Measurements from ENCODE around the gene FAM221A.
A peak's percentile ranks its signal among the peaks of the same experiment; 100 is the strongest.
"Not testable (repeated sequence)": the region's sequence is repeated elsewhere in the genome, so short reads cannot be mapped to it uniquely, and the experiment has no call there.

Gene FAM221A, protein sequence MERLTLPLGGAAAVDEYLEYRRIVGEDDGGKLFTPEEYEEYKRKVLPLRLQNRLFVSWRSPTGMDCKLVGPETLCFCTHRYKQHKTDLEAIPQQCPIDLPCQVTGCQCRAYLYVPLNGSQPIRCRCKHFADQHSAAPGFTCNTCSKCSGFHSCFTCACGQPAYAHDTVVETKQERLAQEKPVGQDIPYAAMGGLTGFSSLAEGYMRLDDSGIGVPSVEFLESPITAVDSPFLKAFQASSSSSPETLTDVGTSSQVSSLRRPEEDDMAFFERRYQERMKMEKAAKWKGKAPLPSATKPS

DNA sequence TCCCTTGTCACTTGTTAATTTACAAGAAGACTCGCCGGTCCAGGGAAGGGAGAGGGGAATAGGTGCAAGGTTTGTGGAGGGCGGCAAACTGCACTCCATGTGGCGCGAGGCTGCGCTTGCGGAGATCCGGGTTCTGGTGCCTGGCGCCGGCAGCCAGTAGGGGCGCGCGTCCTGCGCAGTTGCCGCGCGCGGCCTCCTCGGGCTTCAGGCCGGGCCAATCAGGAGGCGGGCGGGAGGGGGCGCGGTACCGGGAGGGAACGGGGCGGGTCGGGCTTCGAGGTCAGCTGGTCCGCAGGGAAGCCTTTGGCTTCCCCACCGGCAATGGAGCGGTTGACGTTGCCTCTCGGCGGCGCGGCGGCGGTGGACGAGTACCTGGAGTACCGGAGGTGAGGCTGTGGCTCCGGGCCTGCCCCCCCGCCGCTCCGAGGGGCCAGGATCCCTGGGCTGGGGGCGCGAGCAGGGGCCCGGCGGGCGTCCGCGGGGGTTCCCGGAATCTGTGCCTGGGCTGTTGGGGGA, at the start of gene FAM221A:
TSS of gene FAM221A (plus strand) at position 302 of the 516 bp plus-strand sequence. CDS start at position 322, 20 bp downstream.
- peak; percentile 68 to 84 for DNase-seq (ENCODE audit: low read depth in 2 of 2)

DNA sequence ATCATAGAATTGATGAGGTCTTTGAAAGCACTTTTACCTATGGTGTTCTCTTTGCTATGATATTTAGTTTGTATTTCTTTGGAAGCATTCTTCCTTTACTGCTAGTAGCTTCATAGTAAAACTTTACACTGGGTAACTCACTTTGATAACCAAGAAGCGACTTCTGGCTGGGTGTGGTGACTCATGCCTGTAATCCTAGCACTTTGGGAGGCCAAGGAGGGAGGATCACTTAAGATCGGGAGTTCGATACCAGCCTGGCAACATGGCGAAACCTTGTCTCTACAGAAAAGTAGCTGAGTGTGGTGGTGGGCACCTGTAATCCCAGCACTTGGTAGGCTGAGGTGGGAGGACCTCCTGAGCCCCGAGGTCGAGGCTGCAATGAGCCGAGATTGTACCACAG, 46.6 kb upstream of the FAM221A start:
- no peak for DNase-seq (ENCODE audit: low read depth in 2 of 2)

DNA sequence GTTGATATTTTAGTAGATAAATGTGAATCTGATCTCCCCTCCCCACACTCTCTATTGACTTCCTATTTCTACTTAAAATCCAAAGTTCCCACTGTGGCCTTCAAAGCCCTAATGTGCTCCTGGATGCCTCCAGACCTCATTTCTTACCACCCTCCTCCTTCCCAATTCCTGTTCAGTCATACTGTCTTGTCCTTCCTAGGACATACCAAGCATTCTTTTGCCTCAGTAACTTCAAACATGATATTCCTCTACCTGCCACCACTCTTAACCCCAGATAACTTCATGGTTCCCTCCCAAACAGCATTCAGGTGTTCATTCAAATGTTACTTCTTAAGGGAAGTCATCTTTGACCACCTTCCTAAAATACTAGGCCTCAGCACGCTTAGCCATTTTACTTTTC, 34.2 kb upstream of the FAM221A start:
- DNase-seq (ENCODE audit: low read depth in 2 of 2) = no peak

DNA sequence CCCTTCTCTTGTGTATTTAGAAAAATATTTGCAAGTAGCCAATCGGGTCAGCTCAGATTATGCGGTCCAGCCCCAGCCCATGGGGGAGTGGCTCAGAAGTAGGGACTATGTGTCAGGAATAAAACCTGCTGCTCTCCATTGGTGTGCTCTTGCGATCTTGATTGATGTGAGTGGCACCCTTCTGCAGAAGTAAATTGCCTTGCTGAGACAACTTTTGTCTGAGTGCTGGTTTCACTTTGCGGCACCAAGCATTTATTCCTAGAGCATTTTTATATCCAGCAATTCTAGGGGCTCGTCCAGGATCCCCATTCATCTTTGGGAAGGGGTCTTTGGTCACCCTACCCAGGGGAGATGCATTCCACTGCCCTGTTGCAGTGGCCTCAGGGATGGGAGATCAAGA, 26.1 kb upstream of the FAM221A start:
- no peak for DNase-seq (ENCODE audit: low read depth in 2 of 2)

DNA sequence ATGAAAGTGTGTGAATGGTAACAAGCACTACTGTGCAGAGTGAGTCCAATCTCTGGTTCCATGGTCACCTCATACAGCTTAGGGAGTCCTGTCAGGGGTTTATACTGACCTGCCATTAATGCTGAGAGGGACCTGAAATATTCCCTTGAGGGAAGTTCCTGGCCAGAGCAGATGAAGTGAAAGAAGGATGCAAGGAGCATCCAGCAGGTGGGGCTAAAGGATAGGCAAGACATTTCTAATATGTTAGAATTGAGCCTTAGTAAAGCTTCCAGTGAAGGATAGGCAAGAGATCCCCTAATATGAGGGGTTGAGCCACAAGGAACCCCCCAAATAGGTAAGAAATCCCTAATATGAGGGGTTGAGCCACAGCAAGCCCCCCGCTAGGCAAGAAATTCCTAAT, 25.5 kb upstream of the FAM221A start:
- DNase-seq (ENCODE audit: low read depth in 2 of 2) = no peak

DNA sequence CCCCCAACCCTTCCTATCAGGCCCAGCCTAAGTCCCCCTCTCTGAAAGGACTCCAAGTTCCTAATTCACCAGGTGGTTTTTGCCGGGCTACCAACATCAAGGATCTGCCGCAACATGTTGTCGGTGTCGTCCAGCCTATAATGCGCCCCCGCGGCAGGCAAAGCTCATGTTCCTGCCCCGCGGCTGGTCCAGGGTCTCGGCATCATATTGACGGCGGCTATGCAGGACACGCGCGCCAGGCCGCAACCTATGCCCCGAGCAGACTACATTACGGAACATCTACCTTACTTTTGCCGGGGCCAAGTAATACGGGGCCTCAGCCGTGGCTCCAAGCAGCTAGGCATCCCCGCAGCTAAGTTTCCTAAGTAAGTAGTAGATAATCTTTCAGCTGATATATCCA, 24.6 kb upstream of the FAM221A start:
- DNase-seq (ENCODE audit: low read depth in 2 of 2) = no peak

DNA sequence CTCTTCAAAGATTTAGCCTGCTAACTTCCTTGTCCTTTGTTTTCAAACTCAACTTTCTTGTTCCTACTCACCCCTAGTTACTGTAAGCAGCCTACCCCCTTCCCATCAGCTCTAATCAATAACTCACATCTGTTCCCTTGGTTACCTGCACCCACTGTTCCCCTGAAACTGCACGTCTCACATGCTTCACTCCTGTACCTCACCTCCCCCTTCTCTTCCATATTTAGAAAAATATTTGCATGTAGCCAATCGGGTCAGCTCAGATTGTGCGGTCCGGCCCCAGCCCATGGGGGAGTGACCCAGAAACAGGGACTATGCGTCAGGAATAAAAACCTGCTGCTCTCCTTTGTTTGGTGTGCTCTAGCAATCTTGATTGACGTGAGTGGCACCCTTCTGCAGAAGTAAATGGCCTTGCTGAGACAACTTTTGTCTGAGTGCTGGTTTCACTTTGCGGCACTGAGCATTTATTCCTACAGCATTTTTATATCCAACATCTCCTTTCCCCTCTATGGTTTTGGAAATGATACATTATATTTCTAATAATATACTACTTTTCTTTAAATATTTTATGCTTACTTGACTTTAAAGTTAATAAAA, 21.1 kb upstream of the FAM221A start:
- DNase-seq (ENCODE audit: low read depth in 2 of 2) = no peak

DNA sequence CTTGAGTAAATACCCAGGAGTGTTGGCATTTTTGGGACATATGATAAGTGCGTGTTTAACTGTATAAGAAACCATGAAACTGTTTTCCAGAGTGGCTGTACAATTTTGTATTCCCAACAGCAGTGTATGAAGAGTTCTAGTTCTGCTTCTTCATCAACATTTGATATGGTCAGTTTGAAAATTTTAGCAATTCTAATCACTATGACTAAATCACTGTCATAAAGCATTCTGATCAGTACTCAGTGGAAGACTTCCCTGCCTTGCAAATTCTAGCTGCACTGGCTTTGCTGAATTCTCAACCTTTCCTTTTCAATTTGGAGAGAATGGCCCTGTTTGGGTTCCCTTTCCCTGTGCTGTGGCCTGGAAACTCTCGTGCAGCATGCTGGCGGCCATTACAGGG, 18.6 kb upstream of the FAM221A start:
- no peak for DNase-seq (ENCODE audit: low read depth in 2 of 2)

DNA sequence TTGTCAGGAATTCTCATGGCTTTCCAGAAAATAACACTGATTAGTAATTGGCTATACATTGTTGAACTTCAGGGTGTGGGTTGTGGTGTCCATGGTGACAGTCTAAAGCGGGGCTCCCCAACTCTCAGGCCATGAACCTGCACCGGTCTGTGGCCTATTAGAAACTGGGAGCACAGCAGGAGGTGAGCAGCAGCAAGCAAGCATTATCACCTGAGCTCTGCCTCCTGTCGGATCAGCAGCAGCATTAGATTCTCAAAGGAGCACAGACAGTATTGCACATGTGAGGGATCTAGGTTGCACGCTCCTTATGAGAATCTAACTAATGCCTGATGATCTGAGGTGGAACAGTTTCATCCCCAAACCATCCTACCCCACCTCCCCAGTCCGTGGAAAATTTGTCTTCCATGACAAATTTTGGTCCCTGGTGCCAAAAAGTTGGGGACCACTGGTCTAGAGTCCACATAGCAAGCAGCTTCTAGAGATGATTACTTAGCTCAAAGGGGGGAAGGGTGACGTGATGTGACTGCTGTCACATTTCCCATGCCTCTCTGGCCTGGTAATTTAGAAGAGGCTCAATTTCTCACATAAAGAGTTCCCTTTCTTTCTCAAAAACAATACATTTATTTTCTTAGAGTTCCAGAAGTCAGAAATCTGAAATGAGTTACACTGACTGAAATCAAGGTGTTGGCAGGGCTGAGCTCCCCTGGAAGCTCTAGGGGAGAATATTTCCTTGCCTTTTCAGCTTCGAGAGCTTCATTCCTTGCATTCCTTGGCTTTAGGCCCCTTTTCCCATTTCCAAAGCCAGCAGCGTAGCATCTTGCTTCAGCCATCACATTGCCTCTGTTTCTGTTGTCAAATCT, 17.6 kb upstream of the FAM221A start:
- no peak for DNase-seq (ENCODE audit: low read depth in 2 of 2)

DNA sequence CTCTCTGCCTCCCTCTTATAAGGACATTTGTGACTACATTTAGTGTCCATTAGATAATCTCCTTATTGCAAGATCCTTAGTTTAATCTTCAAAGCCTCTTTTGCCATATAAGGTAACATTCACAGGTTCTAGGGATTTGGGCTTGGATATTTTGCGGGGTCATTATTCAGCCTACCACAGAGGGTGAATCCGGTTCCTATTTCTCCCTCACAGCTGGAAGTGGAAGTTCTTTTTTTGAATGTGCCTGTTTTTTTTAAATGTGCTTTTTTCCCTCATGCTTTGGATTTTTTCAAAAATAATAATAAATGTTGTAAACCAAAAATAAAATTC, 17.1 kb upstream of the FAM221A start:
- no peak for DNase-seq (ENCODE audit: low read depth in 2 of 2)

DNA sequence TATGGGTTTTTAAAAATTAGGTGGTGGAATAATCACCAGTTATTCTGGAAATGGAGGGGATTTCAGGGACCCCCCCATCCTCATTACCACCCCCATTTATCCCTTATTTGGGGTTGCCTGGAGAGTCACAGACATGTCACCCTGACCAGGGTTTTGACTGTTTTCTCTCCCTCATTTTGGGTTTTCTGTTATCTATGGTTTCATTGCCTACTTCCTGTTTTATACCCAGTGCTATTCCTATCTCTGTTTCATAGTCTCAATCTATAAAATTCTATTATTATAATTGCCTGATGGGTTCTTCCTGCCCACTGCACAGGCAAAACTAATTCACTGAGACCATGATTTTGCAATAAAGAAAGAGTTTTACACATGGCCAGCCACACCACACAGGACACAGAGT, 15.9 kb upstream of the FAM221A start:
- DNase-seq (ENCODE audit: low read depth in 2 of 2) = no peak

DNA sequence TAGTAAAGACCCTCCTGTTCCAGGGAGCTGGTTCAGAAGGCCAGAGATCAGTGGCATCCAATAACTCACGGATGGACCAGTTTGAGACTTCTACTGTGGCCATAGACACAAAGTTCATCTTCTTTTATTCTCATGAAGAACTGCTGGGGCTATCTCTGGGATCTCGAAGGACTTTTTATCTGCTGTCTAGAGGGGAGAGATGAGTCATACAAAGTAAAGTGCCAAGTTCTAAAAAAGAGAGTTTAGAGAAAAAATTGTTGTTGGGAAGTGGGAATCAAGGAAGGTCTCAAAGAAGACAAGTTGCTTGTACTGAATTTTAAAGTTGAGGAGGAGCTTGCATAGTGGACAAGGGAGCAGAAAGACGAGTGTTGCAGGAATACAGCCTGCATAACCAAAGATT, 8.0 kb upstream of the FAM221A start:
- no peak for DNase-seq (ENCODE audit: low read depth in 2 of 2)

DNA sequence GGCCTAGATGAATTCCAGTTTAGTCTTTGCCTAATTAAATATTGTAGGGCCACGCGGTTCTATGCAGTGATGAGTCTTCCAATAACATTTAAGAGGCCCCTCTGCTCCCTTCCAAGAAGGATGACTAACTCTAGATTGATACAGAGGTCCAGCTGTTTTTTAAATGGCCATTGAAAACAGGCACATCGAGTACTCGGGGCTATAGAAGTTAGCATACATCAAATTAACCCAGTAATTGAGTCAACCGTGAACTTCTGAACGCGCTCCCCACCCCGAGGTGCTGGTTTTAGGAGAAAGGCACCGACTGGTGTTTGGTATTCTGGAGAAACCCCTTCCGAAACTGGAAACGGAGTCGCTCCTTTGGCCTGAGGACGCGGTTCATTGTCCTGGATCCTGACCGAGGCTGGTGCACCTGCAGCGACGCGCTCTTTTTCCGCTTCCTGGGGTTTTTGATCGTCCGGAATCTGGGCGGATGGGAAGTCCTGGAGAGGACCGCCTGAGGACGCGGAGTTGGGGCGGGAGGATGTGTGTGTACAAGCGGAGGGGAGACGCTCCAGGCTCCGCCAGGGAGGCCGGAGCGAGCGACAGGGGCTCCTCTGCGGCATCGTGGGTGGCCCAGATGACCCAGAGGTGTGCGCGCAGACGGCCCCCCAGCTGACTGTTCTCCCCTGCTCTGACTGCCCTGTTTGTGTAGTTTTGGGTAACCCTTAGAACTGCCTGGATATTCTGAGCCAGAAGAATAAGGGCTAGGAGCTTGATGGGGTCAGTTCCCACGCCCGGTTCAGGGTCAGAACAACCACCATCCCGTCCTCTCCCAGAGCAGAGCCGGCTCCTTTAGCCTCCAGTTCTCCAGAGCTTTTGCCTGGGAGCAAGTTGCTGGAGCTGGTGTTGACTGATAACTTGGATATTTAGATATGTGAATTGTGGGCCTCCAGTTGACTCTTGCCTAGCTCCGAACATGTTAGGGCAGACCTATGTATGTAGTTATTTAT, 711 bp downstream of the FAM221A start:
- peak; percentile 1 to 24 for DNase-seq (ENCODE audit: low read depth in 2 of 2)

DNA sequence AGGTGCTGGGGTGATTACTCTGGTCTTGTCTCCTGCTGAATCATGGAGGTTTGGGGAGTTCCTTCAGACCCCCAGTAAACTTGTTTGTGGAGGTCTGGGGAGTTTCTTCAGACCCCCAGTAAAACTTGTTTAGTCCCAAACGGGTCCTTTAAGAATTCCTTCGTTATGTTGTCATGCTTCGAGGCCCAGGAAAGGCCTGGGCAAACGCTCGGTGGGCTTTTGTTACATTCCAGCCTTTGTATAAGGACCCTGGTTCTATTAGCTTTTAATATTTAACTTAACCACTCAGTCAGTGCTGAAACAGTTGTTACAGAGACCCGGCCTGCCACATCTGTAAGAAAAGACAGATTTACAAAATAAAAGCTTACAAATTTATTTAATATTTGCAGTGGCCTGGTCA, 4.0 kb downstream of the FAM221A start:
- DNase-seq (ENCODE audit: low read depth in 2 of 2) = not testable (repeated sequence)

DNA sequence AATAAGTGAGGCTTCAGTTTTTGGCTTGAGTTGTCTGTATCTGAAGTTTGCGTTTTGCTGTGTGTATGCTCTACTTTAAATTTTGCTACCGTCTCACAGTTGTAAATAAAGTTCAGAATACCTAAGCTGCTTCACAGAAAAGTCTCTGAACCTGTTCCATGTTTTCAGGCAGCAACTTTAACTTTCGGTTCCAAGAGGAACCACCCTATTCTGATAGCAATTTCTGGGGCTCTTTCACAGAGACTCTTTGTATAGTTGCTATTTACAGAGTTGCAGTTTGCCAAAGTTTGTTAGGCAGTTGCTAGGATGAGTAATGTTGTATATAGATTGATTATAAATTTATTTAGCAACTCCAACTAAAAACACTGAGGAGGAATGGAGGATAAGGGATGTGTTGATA, 5.7 kb downstream of the FAM221A start:
- no peak for DNase-seq (ENCODE audit: low read depth in 2 of 2)

DNA sequence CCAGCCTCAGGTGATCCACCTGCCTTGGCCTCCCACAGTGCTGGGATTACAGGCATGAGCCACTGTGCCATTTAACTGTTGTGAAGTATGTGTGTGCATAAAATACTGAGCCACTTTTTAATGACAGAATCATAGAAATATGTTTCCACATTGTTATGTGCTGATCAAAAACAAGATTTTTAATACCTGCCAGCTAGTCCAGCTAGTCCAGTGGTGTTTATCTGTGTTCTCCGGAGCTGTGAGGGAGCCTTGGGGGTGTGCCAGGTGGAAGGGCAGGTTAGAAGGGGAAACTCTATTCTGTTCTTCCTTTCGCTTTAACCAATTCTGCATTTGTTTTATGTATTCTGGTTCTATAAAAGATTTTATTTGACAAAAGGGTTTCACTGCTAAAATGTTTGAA, 7.0 kb downstream of the FAM221A start:
- no peak for DNase-seq (ENCODE audit: low read depth in 2 of 2)

DNA sequence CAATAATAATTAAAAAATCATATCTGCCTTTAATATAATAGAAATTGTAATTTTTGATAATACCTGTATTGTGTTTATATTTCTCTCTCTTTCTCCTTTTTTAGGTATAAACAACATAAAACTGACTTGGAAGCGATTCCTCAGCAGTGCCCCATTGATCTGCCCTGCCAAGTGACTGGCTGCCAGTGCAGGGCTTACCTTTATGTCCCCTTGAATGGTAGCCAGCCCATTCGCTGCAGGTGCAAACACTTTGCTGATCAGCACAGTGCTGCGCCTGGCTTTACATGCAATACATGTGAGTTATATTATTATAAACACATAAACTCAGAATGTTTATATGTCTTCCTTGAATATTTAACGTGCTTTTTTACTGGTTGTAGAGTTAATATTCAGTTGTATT, 9.2 kb downstream of the FAM221A start:
- no peak for DNase-seq (ENCODE audit: low read depth in 2 of 2)

DNA sequence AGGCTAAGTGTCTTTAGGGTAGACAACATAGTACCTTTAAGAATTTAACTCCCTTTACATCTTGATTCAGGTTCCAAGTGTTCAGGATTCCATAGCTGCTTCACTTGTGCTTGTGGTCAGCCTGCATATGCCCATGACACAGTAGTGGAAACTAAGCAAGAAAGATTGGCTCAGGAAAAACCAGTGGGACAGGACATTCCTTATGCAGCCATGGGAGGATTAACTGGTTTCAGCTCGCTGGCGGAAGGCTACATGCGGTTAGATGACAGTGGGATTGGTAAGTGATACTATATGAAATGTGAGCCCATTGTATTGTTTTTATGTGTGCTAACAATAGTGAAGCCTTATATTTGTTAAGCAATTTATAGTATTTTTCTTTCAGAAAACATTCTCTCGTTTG, 11.3 kb downstream of the FAM221A start:
- DNase-seq (ENCODE audit: low read depth in 2 of 2) = no peak

DNA sequence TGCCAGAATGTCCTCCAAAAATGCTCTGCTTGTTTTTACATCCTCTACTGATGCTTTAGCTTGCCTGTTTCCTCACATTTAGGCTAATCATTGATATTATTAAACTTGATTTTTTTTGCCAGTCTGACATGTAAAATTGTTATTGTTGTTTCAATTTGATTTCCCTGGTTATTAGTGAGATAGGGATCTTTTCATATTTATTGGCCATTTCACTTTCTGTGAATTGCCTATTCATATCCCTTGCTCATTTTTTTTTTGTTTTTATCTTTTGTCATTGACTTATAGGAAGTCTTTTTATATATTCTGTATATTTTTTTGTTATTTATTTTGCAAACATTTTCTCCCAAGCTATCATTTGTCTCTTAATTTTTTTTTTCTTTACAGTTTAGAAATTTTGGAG, 13.2 kb downstream of the FAM221A start:
- no peak for DNase-seq (ENCODE audit: low read depth in 2 of 2)

DNA sequence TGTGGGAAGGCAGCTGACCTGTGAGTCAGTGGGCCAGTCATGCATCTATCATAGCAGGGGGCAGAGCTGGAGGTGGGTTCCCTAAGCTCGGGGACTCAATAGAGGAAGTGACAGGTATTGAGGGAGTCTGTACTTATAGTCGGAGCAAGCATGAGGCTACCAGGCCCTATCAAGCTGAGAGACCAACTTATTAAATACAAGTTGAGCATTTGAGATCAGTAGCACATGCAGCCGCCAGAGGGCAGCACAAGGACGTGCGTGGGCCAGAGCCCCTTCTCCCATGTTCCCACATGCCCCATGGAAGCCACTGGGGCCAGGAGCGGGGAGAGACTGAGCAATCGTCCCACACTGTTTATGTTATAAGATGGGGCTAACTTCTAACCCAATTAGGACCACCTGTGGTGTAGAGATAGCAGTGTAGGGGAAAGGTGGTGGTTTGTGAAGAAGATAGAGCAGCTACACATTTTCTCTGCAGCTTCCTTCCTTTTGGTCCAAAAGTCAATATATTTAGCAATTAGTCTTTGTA, 17.0 kb downstream of the FAM221A start:
- peak; percentile 9 to 34 for DNase-seq (ENCODE audit: low read depth in 2 of 2)

DNA sequence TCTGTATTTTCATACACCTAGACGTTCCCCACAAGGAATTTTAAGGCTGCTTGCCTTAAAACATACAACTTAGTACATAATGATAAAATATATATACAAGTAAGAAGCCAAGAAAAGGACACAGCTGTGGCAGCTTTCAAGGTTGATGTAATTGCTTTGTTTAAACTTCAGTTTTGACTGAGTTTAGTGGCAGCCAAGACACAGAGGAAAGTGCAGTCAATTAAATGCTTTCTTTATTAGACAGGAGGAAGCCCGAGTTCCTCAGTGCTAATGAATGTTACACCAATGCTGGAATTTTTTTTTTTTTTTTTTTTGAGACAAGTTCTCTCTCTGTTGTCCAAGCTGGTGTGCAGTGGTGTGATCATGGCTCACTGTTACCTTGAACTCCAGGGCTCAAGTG, 18.8 kb downstream of the FAM221A start:
- no peak for DNase-seq (ENCODE audit: low read depth in 2 of 2)

Measured in stimulated activated CD4-positive, alpha-beta T cell treated with anti-CD3 and anti-CD28 coated beads, Interleukin-15, amount 100 ng/mL, for 48 hours (primary cell).